ENCODE results near the gene RCBTB1.

GRCh38 chr13:49533591-49534269 is 51.6 kb downstream of the RCBTB1 start:
- TF ChIP-seq REST (IDR thresholded peaks at IDR 0.05; ENCODE audit: insufficient read depth in 1 of 2, low read depth in 2 of 2, low read length in 2 of 2) (no peak), SIN3A (IDR thresholded peaks at IDR 0.05; ENCODE audit: borderline replicate concordance, insufficient read depth, low read length) (no peak)
